ENCODE results near the gene ZNF679. TPM values are rescaled to one million over a fixed set of nuclear protein-coding genes. Genes with fewer than 3 reads are reported as not detected.

Gene ZNF679
- total RNA-seq, 1 experiment from 2014 or later: not detected

- TF ChIP-seq E2F5 (CRISPR knock-in tag; IDR thresholded peaks at IDR 0.05) (no peak), TP53 (CRISPR knock-in tag; IDR thresholded peaks at IDR 0.05) (no peak), NFATC4 (CRISPR knock-in tag; IDR thresholded peaks at IDR 0.05) (no peak), NR2C2 (CRISPR knock-in tag; IDR thresholded peaks at IDR 0.05) (no peak), FOXP1 (CRISPR knock-in tag; IDR thresholded peaks at IDR 0.05; ENCODE audit: borderline replicate concordance) (no peak), ZNF317 (CRISPR knock-in tag; IDR thresholded peaks at IDR 0.05; ENCODE audit: borderline replicate concordance, low read depth) (no peak), ZBTB43 (CRISPR knock-in tag; IDR thresholded peaks at IDR 0.05) (no peak), ETV6 (CRISPR knock-in tag; IDR thresholded peaks at IDR 0.05) (no peak)
These were observed 46.1 kb upstream of the ZNF679 start (continued) for GRCh38 chr7:64182036-64182790.

GRCh38 chr7:64183126-64183742 is 45.0 kb upstream of the ZNF679 start:
- DNase-seq (ENCODE audit: low spot score): no peak
- POLR2A ChIA-PET: no interaction called here
- Mint-ChIP-seq H3K9me3 (peaks cover 54% of the 10 kb centered on the region), H3K27me3 (ENCODE audit: low read depth) (peaks cover 17% of the 10 kb centered on the region), H3K27ac (no peak overlapping the region), H3K36me3 (peaks cover 49% of the 10 kb centered on the region), H3K4me1 (no peaks in the 10 kb centered on the region), H3K4me3 (no peak overlapping the region)
- CTCF ChIA-PET: interaction anchor here (0.6 kb wide), 1 partner anchor 1597 kb away, joined by 3 read pairs; no protein-coding TSS in a partner anchor
- TF ChIP-seq CTCF (IDR thresholded peaks at IDR 0.05) (peak; percentile 50; the same call in 1 of the 2 replicates), SP1 (CRISPR knock-in tag; conservative IDR thresholded peaks at IDR 0.05) (no peak), ZNF512 (CRISPR knock-in tag; IDR thresholded peaks at IDR 0.05; ENCODE audit: borderline replicate concordance) (no peak), HMGA2 (CRISPR knock-in tag; IDR thresholded peaks at IDR 0.05) (no peak), HMGXB4 (CRISPR knock-in tag; IDR thresholded peaks at IDR 0.05) (no peak)
- ATAC-seq: no peak

- peaks cover 46% of the 10 kb centered on the region for H3K36me3 Mint-ChIP-seq
- no peaks in the 10 kb centered on the region for H3K4me1 Mint-ChIP-seq
- peaks cover 52% of the 10 kb centered on the region for H3K9me3 Mint-ChIP-seq
- H3K4me3 Mint-ChIP-seq: no peak overlapping the region
- DNase-seq (ENCODE audit: low spot score) (no peak), ATAC-seq (no peak)
- H3K27ac Mint-ChIP-seq: no peak overlapping the region
- ChIA-PET POLR2A (no interaction called here), CTCF (no interaction called here)
- peaks cover 13% of the 10 kb centered on the region for H3K27me3 Mint-ChIP-seq (ENCODE audit: low read depth)
- no peak for TF ChIP-seq ZNF317 (CRISPR knock-in tag; IDR thresholded peaks at IDR 0.05; ENCODE audit: borderline replicate concordance, low read depth)
- no peak for TF ChIP-seq HMGXB4 (CRISPR knock-in tag; IDR thresholded peaks at IDR 0.05)
- no peak for TF ChIP-seq ZNF219 (CRISPR knock-in tag; IDR thresholded peaks at IDR 0.05; ENCODE audit: borderline replicate concordance)
- TF ChIP-seq GRHL2 (CRISPR knock-in tag; IDR thresholded peaks at IDR 0.05; ENCODE audit: insufficient replicate concordance, severe bottlenecking): no peak
- TF ChIP-seq STAT6 (CRISPR knock-in tag; conservative IDR thresholded peaks at IDR 0.05; ENCODE audit: low read depth): no peak
These were observed 44.4 kb upstream of the ZNF679 start for GRCh38 chr7:64183827-64184372.

Data from WTC11 (cell line).